ENCODE measurements around the gene DOK1.
"Not testable (repeated sequence)": the region's sequence is repeated elsewhere in the genome, so short reads cannot be mapped to it uniquely, and the experiment has no call there.

The DOK1 gene

GRCh38 chr2:74559912-74560311 is 5.4 kb downstream of the DOK1 start:
- no peak for DNase-seq
- intact Hi-C loops (cut with DNase I): no loop called here

- intact Hi-C loops (cut with DNase I): no loop called here
- DNase-seq: no peak
Measured at GRCh38 chr2:74560591-74560990, 6.1 kb downstream of the DOK1 start.

- intact Hi-C loops (cut with DNase I); DNase-seq: not testable (repeated sequence)
Measured at GRCh38 chr2:74561022-74561421, 6.5 kb downstream of the DOK1 start.

DNA sequence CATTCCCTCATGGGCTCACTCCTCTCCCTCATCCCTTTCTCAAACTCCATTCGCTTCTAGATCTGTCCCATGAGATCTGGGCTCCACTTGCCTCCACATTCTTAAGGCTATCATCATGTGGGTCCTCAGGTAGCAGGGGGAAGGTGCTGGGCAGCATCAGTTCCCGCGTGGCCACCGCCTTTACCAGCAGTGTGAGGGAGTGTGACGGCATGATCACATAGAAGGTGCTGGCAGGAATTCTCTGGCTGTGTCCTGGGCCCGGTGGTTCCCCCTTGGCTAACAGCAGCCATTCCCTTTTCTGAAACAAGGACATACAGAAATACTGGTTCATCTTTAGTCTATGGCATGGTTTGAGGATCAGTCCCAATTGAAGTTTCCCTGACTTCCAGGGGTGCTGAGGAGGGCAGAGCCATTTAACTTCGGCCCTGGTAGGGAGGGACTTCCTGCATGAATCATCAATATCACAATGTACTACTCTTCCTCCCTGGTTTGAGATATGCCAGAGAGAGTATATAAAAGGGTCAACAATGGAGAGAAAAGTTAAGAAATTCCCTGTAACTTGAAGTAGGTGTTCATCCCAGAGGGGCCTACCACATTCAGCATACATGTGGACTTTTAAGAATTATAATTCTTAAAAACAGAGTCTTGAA is 7.7 kb downstream of the DOK1 start:
- intact Hi-C loops (cut with DNase I): no loop called here
- DNase-seq: no peak

GRCh38 chr2:74564222-74564621 is 9.7 kb downstream of the DOK1 start:
- no peak for DNase-seq
- intact Hi-C loops (cut with DNase I): no loop called here

DNA sequence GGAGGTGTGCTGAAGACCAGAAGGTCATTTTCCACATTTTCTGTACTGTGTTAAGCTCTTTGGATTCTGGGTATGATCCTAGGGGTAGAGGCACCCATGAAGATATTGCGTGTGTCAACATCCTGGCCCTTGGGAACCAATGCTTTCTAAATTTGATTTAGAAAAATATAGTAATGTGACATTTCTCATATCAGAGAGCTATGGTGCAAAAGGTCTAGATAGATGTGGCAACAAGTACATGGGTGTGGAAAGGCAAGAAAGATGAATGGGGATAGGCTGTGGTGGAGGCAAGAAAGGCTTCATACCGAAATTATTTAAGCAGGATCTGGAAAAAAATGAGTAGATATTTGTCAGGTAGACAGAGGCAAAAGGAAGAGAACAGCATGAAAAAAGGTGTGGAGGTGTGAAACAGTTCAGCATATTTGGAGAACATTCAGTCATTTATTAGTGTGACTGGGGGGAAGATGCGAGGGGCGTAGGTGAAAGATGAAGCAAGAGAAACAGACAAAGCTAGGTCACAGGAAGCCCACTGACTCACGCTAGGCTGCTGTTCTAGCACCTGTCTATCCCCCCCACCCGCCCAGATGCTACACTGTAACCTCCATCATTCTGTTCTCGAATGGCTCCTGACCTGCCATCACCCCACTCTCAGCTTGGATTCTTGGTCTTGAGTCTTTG is 11.7 kb downstream of the DOK1 start:
- DNase-seq: no peak
- intact Hi-C loops (cut with DNase I): no loop called here

DNA sequence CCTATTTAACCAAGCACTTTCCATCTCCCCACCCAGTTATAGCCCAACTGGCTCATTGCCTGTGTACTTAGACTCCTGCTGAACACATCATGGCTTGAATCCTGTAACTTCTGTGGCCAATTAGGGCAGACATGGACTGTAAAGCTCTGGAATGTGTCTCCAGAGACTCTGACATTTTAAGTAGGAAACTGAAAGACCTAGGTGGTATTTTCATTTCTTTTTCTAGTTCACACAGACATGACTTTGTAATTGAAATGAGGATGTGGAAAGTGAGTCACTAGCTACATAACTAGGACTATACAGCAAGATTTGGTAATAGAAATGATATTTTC is 12.2 kb downstream of the DOK1 start:
- intact Hi-C loops (cut with DNase I): no loop called here
- no peak for DNase-seq

DNA sequence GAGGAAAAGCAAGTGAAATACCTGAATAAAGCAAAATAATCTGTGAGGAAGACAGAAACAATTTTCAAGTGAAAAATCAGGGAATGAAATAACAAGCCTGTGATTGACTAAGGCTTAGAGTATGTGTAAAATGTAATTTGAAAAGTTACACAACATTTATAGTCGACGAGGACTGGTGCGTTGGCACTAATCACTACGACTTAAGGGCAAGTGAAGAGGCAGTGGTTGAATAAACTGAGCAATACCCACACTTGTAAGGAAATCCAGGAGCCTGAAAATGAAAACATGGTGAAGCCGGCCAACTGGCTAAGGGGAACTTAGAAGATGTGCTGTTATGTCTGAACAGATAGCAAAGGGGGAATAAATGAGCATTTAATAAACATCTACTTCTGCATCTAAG is 13.4 kb downstream of the DOK1 start:
- intact Hi-C loops (cut with DNase I): no loop called here
- DNase-seq: no peak

GRCh38 chr2:74569686-74570085 is 15.2 kb downstream of the DOK1 start:
- intact Hi-C loops (cut with DNase I): no loop called here
- DNase-seq: no peak

DNA sequence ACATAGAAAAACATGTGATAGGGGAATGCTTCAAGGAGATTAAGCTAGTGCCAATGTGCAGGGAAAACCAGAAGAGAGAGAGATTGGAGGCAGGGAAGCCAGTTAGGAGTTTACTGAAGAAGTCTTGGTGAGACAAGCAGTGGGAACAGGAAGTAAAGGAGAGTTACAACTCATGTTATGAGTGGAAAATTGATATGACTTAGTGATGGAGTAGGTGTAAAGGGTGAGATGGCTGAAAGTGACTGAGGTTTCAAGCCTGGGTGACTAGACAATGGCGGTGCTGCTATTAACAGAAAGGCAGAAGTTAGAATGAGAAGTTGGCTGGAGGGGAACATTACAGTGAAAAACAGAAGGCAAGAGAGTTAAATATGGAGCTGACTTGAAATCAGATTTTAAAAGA is 16.5 kb downstream of the DOK1 start:
- no peak for DNase-seq

DNA sequence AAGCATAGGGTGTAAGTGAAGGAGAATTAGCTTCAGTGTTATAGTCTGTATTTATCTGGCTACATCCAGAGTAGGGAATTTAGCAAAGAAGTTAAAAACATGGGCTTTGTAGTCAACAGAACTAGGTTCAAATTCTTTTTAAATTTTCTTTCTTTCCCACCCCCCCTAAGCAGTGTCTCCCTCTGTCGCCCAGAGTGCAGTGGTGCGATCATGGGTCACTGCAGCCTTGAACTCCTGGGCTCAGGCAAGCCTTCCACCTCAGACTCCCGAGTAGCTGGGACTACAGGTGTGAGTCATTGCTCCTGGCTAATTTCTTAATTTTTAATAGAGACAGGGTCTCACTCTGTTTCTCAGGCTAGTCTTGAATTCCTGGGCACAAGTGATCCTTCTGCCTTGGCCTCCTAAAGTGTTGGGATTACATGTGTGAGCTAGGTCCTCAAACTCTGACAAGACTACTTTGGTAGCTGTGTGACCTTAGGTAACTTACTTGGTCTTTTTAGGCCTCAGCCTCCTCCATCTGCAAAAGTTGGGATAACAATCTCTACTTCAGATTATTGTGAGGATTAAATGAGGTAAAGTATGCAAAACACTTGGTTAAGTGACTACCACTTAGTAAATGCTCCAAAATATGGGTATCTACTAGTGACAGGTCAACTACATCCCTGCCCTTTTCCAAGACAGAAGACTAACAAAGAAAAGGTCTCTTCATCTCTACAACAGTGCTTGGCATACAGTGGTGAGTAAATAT is 17.8 kb downstream of the DOK1 start:
- no peak for DNase-seq

More for the DNA sequence above, 16.5 kb downstream of the DOK1 start:
- intact Hi-C loops (cut with DNase I): no loop called here

GRCh38 chr2:74573747-74574562 is 19.4 kb downstream of the DOK1 start:
- intact Hi-C loops (cut with DNase I): no loop called here

More for the DNA sequence above, 17.8 kb downstream of the DOK1 start:
- intact Hi-C loops (cut with DNase I): no loop called here

DNA sequence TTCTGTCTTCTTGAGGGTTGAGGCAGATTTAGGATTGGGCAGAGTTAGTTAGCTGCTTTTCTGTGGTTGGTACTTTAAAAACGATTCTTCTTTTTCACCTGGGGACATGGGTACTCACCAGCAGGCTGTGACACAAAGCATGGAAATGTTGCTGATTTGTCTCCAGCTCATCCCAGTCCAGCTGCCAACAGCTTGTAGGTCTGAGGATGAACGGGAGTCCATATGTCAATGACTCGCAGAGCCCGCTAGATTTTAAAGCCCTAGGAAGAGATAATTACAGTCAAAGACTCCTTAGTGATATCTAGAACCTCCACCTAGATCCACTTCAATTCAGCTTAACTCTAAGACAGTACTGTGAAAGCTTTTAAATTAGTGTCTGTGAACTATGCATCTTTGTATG is 20.8 kb downstream of the DOK1 start:
- intact Hi-C loops (cut with DNase I): no loop called here

More at GRCh38 chr2:74573747-74574562, 19.4 kb downstream of the DOK1 start:
- peak in 1 of 42 donors; percentile 30 for DNase-seq

GRCh38 chr2:74576211-74576862 is 21.8 kb downstream of the DOK1 start:
- intact Hi-C loops (cut with DNase I): no loop called here
- no peak for DNase-seq

More for the DNA sequence above, 20.8 kb downstream of the DOK1 start:
- DNase-seq: no peak

DNA sequence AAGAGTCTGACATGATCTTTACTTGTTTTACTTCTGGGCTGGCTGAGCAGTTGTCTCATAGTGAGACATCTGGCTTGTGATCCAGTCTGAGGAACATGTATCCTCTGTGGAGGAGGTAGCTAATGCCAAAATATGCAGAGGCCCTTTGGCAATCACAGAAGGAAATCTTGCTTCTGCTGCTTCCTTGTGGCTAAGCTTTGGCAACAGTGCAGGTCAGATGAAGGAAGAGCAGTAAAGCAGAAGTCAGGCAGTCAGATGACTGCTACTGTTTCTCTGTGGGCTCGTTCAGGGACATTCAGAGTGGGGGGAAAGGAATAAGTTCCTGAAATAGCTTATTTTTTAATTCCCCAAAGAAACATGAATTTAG is 22.3 kb downstream of the DOK1 start:
- DNase-seq: peak in 9 of 42 donors; percentile 12 to 46 (median 22)
- intact Hi-C loops (cut with DNase I): no loop called here

DNA sequence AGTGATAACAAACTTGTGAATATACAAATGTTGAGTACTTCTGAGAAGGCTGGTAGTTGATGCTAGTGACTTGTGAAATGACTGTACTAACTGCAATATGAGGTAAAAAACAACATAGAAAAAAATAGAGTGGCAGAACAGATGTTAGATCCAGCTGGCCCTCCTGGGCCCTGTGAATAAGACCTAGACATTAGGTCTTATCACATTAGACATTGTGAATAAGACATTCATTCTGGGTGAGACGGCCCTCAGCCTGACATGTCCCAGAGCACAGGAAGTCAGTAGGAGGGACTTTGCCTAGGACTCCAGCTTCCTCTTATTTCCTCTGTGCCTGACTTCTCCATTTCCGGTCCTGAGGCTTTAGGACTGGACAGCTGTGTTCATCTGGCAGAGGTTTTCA is 22.9 kb downstream of the DOK1 start:
- DNase-seq: no peak
- intact Hi-C loops (cut with DNase I): no loop called here

DNA sequence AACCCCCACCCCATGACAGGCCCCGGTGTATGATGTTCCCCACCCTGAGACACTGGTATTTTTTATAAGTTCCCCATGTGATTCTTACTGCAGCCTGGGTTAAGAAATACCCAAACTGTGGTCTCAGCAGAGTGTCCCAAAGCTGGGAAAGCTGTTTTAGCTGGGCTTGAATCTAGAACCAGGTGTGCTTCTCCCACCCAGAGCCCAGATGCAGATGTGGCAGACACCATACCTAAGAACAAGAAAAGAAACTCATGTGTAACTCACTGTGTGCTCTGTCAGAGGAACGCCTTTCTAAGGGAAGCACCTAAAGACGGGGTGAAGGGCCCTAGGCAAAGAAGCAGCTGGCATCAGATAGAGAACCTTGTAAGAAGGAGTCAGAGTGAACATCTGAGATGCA is 23.9 kb downstream of the DOK1 start:
- DNase-seq: no peak

DNA sequence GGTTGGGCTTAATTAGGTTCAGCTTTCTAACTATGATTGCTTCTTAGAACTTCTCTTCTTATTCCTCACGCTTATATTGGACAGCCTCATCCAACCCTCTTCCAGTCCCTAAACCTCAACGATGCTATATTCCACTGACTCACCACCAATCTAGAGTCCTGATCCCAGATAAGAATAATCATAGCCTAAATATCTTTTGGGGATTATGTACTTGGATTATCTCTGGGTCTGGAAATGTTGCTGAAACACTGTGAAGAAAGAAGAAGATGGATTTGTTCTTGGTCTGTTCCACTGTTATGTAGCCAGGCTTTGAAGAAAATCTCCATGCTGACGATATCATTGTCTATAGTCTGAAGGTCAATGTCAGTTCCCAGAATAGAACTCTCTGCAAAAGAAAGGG is 26.9 kb downstream of the DOK1 start:
- intact Hi-C loops (cut with DNase I): no loop called here
- DNase-seq: no peak

More for the DNA sequence above, 23.9 kb downstream of the DOK1 start:
- intact Hi-C loops (cut with DNase I): no loop called here

GRCh38 chr2:74582184-74582583 is 27.7 kb downstream of the DOK1 start:
- intact Hi-C loops (cut with DNase I): no loop called here
- DNase-seq: no peak
